ENCODE results near the gene ZNF732.
"Not testable (repeated sequence)": the region's sequence is repeated elsewhere in the genome, so short reads cannot be mapped to it uniquely, and the experiment has no call there.

Gene ZNF732

DNA sequence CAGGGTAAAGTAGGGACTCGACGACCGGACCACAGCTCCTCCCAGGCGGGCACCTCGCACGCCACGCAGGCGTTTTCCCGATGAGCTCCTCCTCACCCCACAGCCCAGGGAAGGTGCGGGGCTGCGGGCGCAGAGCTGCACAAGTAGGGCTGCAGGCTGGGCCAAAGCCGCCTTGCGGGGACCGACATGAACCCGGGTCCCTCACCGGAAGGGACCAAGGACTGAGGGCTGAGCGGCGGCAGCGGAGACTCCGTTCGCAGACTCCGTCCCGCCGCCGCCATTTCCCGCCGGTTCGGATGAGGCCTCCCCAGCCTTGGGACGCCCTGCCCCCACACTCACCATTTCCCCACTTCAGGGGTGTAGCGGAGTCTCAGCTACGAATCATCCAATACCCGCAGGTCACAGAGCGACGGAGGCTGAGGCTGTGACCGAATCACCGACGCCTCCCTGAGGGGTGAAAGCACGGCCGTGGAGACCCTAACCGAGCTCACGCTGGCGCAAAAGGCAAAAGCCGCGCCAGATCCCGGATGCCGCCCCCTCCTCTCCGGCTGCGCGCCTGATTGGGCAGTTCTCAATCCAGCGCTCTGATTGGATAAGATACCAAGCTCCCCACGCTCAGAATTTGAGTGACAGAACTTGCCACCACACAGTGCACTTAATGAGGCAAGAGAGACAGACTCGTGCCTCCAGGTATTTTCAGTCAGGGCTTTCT, at the start of gene ZNF732:
TSS of gene ZNF732 (minus strand) at position 506 of the 712 bp plus-strand sequence. CDS start at position 342, 164 bp downstream.
- DNase-seq = no peak

DNA sequence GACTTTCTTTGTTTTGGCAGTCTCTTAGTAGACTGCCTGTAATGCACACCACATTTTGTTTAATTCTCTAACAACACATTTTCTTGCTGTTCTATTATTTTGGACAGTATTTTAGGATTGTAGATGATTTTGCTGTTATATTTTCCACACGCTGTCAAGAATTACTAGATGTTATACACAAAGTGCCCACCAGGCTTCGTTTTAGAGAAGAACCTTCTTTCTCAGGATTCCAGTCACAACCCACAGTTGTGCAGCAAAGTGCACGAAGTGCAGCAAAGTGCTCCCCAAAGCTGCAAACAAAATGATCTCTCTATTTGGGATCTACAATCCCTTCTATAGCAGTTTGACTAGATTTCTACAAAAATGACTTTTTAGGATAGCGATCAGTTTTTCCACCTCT, 34.7 kb upstream of the ZNF732 start:
- DNase-seq = no peak

DNA sequence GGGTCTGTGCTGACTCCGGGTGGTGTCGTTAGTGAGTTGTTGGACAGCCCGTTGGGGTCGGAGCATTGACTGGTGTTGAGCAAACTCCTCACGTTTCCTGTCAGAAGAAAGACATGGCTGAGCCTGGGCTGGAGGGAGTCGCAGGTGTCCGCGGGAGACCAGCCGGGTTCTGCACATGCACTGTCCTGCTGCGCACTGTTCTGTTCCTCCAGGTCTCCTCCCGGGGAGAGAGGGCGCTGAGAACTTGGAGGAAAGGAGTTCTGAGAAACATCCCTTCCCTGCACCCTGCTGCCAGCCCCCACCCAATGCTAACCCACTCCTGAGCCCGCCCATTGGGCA, 33.5 kb upstream of the ZNF732 start:
- DNase-seq = peak; percentile 1

DNA sequence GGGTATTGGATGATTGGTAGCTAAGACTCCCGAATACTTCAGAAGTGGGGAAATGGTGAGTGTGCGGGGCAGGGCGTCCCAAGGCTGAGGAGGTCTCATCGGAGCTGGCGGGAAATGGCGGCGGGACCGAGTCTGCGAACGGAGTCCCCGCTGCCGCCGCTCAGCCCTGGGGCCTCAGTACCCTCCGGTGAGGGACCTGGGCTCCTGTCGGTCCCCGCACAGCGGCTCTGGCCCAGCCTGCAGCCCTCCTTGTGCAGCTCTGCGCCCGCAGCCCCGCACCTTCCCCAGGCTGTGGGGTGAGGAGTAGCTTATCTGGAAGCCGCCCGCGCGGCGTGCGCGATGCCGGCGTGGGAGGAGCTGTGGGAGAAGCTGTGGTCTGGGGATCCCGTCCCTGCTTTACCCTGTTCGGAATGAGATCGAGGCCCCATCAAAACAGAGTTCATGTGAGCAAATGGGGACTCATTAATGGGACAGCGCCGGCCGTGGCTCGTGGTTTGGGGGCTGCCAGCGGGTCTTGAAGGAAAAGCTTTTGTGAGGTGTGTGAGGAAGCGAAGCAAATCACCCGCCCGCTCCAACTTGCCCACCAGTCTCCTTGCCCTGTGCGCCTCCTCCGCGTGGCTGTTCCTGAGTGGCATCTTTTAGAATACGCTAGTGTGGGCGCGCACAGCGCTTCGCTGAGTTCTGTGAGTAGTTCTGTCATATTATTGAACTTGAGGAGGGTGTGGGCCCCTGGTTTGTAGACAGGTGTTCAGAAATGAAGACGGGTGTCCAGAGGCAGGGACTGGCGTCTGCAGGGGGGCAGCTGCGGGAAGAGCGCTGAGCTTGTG, 32.9 kb upstream of the ZNF732 start:
- DNase-seq = peak; percentile 45

DNA sequence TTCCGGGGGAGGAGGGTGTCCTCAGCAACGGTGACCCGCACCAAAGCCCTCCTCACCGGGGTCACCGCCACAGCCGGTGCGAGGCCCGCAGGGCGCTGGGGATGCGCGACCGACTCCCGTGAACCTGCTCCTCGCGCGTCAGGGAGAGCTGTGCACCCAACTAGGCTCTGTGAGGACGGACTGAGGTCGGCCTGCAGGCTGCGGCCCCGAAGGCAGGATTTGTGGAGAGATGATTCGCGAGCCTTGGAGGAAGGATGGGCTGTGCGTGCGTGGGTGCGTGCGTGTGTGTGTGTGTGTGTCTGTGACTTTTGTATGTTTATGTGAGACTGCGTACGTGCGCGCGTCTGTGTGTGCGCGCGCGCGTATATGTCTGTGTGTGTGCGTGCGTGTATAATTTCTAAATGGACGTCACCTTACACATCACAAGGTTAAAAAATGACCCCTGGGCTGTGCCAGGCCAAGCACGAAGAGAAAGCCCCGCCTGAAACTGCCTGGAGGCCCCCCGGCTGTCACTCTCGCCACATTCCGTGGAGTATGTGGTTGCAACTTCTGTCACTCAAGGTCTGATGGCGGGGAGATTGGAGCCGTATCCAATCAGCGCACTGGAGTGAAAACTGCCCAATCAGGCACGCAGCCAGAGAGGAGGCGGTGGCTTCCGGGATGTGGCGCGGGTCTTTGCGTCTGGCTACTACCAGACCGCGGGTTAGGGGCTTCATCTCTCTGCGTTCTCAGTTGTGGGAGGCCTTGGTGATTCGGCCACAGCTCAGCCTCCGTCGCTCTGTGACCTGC, 32.1 kb upstream of the ZNF732 start, which contains the start of gene ZNF141:
TSS of gene ZNF141 (plus strand) at position 672 of the 789 bp plus-strand sequence. CDS start 170 bp downstream, outside the sequence.
- peak; percentile 96 for DNase-seq

DNA sequence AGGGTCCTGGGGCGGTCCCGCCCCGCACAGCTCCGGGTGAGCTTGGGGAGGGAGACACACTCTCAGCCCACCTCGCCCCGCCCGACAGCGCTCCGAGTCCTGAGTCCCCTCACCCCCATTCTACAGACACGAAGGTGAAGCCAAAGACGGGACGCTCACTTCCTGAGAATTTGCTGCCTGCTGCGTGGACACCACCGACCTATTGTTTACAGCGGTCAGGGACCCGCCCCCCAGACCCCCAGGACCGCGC, 31.5 kb upstream of the ZNF732 start:
- DNase-seq = peak; percentile 1

DNA sequence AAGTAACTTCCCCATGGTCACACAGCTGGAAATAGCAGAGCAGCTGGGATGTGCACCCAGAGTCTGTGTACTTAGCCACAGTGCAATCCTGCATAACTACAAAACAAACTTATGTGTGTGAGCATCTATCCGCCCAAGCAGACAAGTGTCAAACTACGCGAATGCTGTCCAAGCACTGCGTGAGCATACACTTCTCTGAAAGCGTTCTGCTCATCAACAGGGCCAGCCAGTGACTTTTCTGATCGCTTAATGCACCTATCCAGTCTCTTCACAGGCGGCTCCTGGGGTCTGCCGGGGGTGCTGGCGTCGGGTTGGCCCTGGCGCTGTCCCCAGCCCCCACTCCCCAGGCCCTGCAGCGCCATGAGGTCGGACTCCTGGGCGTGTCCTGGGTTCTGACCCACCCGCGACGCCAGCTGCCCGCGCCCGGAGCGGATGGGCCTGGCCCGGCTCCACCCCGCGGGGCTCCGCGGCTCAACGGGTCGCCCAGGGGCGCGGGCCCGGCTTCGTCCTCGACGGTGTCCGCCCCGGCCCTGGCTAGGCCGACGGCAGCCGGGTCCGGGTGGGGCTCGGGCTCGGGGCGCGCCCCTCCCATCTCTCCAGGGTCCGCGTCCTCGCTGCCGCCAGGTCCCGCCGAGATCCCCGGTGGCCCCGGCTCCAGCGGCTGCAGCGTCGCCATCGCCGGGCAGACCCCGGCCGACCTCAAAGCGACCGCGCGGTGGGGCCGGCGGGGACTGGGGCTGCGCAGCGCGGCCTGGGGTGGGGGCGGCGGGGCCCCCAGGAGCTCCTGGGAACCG, 31.0 kb upstream of the ZNF732 start:
- DNase-seq = no peak

DNA sequence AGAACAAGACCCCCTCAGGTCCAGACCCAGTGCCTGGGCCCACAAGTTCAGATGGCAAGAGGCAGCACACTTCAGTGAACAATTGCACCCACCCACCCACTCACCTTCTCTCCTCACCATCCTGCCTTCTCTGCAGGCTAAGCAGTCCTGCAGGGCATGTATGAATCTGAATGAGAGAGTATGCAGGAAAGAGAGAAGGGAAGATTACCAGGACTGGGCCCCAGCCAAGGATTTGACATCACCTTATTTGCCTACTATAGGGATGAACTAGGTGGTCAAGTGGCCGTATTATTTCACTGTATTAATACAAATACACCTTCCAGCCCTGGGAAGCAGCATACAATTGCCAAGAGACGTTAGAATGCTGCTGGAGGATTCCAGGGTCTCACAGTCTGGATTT, 30.2 kb upstream of the ZNF732 start:
- no peak for DNase-seq

DNA sequence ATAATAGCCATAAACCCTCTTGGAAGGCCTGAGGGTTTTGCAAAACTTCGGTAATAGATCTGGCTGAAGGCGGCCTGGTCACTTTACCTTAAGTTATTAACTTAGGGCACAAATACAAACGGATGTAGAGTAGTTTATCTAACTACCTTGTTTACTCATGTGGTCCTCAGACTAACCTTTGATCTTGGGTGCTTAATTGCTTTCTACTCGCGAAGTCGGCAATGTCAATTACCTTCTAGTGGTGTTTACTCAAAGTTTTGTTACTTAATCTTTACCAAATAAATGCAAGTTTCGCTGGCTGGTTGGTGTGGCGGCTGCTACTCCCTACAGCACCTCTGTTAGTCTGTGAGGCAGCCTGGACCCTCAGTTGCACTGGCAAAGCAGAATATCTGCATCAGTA, 23.5 kb upstream of the ZNF732 start:
- DNase-seq = no peak

DNA sequence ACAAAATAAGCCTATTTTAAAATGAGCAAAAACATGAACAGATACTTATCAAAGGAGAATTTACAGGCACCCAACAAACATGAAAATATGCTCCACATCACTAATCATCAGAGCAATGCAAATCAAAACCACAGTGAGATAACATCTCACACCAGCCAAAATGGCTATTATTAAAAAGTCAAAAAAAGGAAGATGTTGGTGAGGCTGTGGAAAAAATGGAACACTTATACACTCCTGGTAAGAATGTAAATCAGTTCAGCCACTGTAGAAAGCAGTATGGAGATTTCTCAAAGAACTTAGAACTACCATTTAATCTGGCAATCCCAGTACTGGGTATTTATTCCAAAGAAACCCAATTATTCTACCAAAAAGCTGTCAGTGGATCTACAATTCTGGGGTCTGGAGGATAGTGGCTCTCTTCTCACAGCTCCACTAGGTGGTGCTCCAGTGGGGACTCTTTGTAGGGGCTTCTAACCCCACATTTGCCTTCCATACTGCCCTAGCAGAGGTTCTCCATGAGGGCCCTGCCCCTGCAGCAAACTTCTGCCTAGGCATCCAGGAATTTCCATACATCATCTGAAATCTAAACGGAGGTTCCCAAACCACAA, 9.1 kb upstream of the ZNF732 start:
- no peak for DNase-seq

DNA sequence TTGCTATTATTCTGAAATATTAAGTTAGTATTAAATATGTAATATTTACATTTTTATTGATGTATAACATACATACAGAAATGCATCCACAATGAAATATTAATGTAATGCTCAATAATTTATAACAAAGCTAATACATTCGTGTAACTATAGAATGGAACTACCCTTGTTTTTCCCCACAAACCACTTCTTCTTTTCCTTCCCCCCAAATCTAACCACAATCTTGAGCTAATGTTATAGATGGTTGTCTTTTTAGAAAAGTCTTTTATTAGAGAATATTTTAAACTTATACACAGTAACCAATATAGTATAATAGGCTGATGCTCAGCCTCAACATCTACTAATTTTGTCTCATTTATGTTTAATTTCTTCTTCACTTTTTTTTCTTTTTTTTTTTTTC, 4.5 kb upstream of the ZNF732 start:
- DNase-seq = no peak

DNA sequence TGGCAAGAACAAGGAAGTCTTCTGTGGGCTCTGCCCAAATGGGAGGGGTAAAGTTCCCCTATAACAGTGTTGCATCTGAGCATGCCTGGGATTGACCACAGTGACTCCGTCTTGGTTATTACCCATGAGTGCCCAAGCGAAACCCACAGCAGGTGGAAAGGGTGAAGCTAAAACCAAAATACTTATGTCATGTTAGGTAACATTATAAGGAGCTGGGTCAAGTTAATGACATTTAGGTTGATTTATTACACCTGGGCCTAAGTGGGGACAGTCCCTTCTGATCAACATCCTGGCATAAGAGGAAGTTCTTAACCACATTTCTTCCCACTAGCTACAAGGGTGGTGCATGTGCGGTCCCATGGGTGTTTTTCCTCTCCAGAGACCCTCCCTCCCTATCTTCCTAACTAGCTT, 1.3 kb upstream of the ZNF732 start:
- DNase-seq = no peak

DNA sequence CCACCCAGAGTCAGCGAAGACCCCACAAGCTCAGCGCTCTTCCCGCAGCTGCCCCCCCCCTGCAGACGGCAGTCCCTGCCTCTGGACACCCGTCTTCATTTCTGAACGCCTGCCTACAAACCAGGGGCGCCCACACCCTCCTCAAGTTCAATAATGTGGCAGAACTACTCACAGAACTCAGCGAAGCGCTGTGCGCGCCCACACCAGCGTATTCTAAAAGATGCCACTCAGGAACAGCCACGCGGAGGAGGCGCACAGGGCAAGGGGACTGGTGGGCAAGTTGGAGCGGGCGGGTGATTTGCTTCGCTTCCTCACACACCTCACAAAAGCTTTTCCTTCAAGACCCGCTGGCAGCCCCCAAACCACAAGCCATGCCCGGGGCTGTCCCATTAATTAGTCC, 758 bp downstream of the ZNF732 start:
- not testable (repeated sequence) for DNase-seq

DNA sequence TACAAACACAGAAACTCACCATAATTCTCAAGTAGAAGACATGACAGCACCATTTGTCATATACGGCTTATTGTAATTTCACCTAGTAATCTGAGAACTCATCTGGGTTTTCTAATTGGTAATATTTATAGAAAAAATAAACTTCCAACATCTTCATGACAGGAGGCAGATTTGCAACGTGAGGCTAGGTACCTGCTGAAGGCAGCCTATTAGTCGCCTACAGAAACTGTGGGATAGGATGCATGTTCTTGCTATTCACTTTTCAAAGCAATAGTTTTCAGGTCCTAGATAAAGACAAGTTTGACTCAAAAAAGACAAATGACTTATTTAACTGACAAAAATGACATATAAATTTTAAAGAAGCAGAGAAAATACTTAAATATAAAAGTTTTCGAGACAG, 2.9 kb downstream of the ZNF732 start:
- no peak for DNase-seq

DNA sequence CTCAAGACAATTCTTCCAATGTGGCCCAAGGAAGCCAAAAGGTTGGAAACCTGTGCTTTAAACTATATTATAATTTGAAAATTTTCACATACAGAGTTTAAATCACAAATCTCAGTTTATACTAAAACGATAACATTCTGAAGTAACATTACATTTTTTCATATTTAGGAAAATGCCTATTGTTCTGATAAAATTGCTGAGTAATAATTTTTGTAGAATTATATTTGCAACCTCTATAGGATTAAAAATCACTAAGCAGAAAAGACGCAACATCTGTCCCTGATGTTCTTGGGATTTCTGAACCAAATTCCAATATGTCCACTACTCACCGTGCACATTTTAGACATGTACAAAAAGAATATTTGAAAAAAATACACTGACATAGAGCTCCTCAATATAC, 10.5 kb downstream of the ZNF732 start:
- no peak for DNase-seq

DNA sequence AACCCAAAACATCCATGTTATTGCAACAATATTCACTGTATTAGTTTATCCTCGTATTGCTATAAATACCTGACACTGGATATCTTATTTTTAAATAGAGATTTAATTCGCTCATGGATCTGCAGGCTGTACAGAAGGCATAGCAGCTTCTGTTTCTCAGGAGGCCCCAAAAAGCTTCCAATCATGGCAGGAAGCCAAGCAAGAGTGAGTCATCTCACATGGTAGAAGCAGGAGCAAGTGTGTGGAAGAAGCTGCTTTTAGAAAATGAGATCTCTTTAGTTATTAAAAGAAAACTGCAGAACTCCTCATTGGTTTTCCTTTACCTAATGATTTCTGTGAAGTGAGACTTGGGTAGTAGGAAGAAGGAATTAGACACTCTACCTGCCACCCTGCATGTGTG, 16.4 kb downstream of the ZNF732 start:
- no peak for DNase-seq

DNA sequence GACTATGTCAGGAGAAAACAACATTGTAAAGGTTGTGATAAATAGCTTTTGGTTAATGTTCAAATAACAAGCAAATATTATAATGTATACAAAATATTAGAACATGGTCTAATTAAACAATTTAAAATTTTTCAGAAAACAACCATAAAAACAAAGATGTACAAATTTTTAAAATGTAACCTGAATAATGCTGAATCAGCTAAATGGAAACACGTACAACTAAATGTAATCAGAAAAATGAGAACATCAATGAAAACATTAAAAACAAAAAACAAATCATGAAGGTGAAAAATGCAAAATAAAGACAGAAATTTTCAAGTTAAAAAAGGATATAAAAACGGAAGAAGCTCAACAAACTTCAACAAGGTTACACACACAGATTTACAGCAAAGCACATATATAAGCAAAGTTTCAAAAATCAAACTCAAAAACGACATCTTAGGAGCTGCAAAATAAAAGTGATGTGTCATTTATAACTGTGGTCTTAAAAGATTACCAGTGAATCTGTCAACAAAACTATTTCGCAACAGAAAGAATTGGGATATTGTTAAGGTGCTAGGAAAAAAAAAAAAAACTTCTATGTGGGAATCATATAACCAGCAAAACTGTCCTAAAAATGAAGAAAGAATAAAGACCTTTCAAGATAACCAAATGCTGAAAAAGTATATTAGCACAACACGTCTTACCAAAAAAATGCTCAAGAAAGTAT, 31.8 kb downstream of the ZNF732 start:
- no peak for DNase-seq

DNA sequence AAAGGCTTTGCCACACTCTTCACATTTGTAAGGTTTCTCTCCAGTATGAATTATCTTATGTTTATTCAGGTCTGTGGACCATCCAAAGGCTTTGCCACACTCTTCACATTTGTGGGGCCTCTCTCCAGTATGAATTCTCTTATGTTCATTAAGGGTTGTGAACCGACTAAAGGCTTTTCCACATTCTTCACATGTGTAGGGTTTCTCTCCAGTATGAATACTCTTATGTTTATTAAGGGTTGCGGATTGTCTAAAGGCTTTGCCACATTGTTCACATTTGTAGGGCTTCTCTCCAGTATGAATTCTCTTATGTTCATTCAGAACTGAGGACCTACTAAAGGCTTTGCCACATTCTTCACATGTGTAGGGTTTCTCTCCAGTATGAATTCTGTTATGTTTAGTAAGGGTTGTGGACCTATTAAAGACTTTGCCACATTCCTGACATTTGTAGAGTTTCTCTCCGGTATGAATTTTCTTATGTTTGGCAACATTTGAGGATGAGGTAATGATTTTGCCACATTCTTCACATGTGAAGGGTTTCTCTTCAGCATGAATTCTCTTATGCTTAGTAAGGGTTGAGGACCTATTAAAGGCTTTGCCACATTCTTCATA, 33.7 kb downstream of the ZNF732 start:
- DNase-seq = no peak

DNA sequence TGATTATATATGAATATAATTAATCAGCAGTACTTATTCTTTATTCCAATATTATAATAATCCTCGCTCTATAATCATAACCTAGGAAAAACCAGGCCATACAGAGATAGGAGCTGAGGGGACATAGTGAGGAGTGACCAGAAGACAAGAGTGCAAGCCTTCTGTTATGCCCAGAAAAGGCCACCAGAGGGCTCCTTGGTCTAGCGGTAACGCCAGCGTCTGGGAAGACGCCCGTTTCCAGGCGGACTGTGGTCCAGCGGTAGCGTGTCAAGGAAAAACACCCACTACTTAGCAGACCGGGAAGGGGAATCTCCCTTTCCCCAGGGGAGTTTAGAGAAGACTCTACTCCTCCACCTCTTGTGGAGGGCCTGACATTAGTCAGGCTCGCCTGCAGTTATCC, 46.0 kb downstream of the ZNF732 start:
- DNase-seq = not testable (repeated sequence)

DNA sequence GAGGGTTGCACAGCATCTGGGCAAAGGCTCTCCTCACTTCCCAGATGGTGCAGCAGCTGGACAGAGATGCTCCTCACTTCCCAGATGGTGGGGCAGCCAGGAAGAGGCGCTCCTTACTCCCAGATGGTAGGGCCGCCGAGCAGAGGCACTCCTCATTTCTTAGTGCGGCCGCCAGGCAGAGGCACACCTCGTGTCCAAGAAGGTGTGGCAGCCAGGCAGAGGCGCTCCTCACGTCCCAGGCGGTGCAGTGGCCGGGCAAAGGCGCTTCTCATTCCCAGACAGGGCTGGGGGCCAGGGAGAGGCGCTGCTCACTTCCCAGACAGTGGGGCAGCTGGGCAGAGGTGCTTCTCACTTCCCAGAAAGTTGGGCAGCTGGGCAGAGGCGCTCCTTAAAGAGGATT, 48.8 kb downstream of the ZNF732 start:
- DNase-seq = no peak
